ENCODE data around the gene SLCO3A1. TPM values are rescaled to one million over a fixed set of nuclear protein-coding genes. Genes with fewer than 3 reads are reported as not detected.
A peak's percentile ranks its signal among the peaks of the same experiment; 100 is the strongest.

SLCO3A1 gene
- total and polyA plus RNA-seq, 5 donors = 37.4 to 52.0 (median 45.0) TPM

- Histone ChIP-seq H3K4me3 (ENCODE audit: low read length) (no peak overlapping the region), H3K27me3 (ENCODE audit: control insufficient read depth, insufficient read depth) (no peaks in the 10 kb centered on the region), H3K9me3 (ENCODE audit: control insufficient read depth, low read length) (no peaks in the 10 kb centered on the region), H3K4me1 (ENCODE audit: control insufficient read depth, insufficient read depth, low read length) (peaks cover 27% of the 10 kb centered on the region), H3K27ac (ENCODE audit: low read length) (peak overlapping the region; percentile 82)
- ATAC-seq (no peak), DNase-seq (no peak)
- intact Hi-C loops (cut with DNase I) = loop anchor here in 1 of 4 donors (10.0 kb wide), 1 partner anchor 68 kb away; the partner anchor contains the start of gene SLCO3A1
- WGBS = 49% methylated on average over 10 of the region's 10 CpGs
These were observed 69.4 kb downstream of the SLCO3A1 start for GRCh38 chr15:91922646-91923547.

- Histone ChIP-seq H3K4me3 (ENCODE audit: low read length) (no peak overlapping the region), H3K4me1 (ENCODE audit: control insufficient read depth, insufficient read depth, low read length) (peaks cover 34% of the 10 kb centered on the region), H3K27me3 (ENCODE audit: control insufficient read depth, insufficient read depth) (no peaks in the 10 kb centered on the region), H3K27ac (ENCODE audit: low read length) (peak overlapping the region; percentile 70), H3K9me3 (ENCODE audit: control insufficient read depth, low read length) (no peaks in the 10 kb centered on the region)
- WGBS = 74% methylated on average over 7 of the region's 7 CpGs
- intact Hi-C loops (cut with DNase I) = loop anchor here in 1 of 4 donors (10.0 kb wide), 1 partner anchor 69 kb away; the partner anchor contains the start of gene SLCO3A1
- no peak for ATAC-seq
- no peak for DNase-seq
These were observed 70.7 kb downstream of the SLCO3A1 start for GRCh38 chr15:91924183-91924582.

GRCh38 chr15:91924837-91925495, 71.5 kb downstream of the SLCO3A1 start:
- Histone ChIP-seq H3K4me1 (ENCODE audit: control insufficient read depth, insufficient read depth, low read length) (peaks cover 34% of the 10 kb centered on the region), H3K4me3 (ENCODE audit: low read length) (no peak overlapping the region), H3K9me3 (ENCODE audit: control insufficient read depth, low read length) (no peaks in the 10 kb centered on the region), H3K27me3 (ENCODE audit: control insufficient read depth, insufficient read depth) (no peaks in the 10 kb centered on the region), H3K27ac (ENCODE audit: low read length) (peak overlapping the region; percentile 7)
- ATAC-seq = no peak
- no peak for DNase-seq
- intact Hi-C loops (cut with DNase I) = loop anchor here in 1 of 4 donors (10.0 kb wide), 1 partner anchor 70 kb away; the partner anchor contains the start of gene SLCO3A1
- 68% methylated on average over 4 of the region's 4 CpGs for WGBS

- Histone ChIP-seq H3K9me3 (ENCODE audit: control insufficient read depth, low read length) (no peaks in the 10 kb centered on the region), H3K27ac (ENCODE audit: low read length) (peak overlapping the region; percentile 43), H3K4me1 (ENCODE audit: control insufficient read depth, insufficient read depth, low read length) (peaks cover 31% of the 10 kb centered on the region), H3K4me3 (ENCODE audit: low read length) (no peak overlapping the region), H3K27me3 (ENCODE audit: control insufficient read depth, insufficient read depth) (no peaks in the 10 kb centered on the region)
- WGBS = 84% methylated on average over 3 of the region's 3 CpGs
- intact Hi-C loops (cut with DNase I) = loop anchor here in 1 of 4 donors (10.0 kb wide), 1 partner anchor 71 kb away; the partner anchor contains the start of gene SLCO3A1
- DNase-seq (no peak), ATAC-seq (no peak)
These were observed 72.3 kb downstream of the SLCO3A1 start for GRCh38 chr15:91925794-91926193.

- Histone ChIP-seq H3K9me3 (ENCODE audit: control insufficient read depth, low read length) (no peaks in the 10 kb centered on the region), H3K4me1 (ENCODE audit: control insufficient read depth, insufficient read depth, low read length) (peaks cover 31% of the 10 kb centered on the region), H3K27ac (ENCODE audit: low read length) (peak overlapping the region; percentile 5), H3K27me3 (ENCODE audit: control insufficient read depth, insufficient read depth) (no peaks in the 10 kb centered on the region), H3K4me3 (ENCODE audit: low read length) (no peak overlapping the region)
- DNase-seq = no peak
- intact Hi-C loops (cut with DNase I) = loop anchor here in 1 of 4 donors (10.0 kb wide), 1 partner anchor 72 kb away; the partner anchor contains the start of gene SLCO3A1
- WGBS = 5% methylated on average over 4 of the region's 4 CpGs
- ATAC-seq = peak; percentile 25 to 38
These were observed 73.4 kb downstream of the SLCO3A1 start for GRCh38 chr15:91926908-91927270.

GRCh38 chr15:91927585-91927984, 74.1 kb downstream of the SLCO3A1 start:
- 75% methylated on average over 4 of the region's 4 CpGs for WGBS
- peak overlapping the region; percentile 80 for H3K27ac ChIP-seq (ENCODE audit: low read length)
- H3K27me3 ChIP-seq (ENCODE audit: control insufficient read depth, insufficient read depth) = no peaks in the 10 kb centered on the region
- DNase-seq (no peak), ATAC-seq (no peak)
- H3K9me3 ChIP-seq (ENCODE audit: control insufficient read depth, low read length) = no peaks in the 10 kb centered on the region
- no peak overlapping the region for H3K4me3 ChIP-seq (ENCODE audit: low read length)
- peaks cover 31% of the 10 kb centered on the region for H3K4me1 ChIP-seq (ENCODE audit: control insufficient read depth, insufficient read depth, low read length)
- intact Hi-C loops (cut with DNase I) = loop anchor here in 1 of 4 donors (10.0 kb wide), 1 partner anchor 73 kb away; the partner anchor contains the start of gene SLCO3A1

- H3K27ac ChIP-seq (ENCODE audit: low read length) = no peak overlapping the region
- no peaks in the 10 kb centered on the region for H3K27me3 ChIP-seq (ENCODE audit: control insufficient read depth, insufficient read depth)
These were observed 75.2 kb downstream of the SLCO3A1 start for GRCh38 chr15:91928675-91929074.

GRCh38 chr15:91929509-91929908, 76.0 kb downstream of the SLCO3A1 start:
- ATAC-seq = peak; percentile 47 to 66
- WGBS = 71% methylated on average over 2 of the region's 2 CpGs

More at GRCh38 chr15:91928675-91929074, 75.2 kb downstream of the SLCO3A1 start:
- intact Hi-C loops (cut with DNase I) = loop anchor here in 1 of 4 donors (10.0 kb wide), 1 partner anchor 74 kb away; the partner anchor contains the start of gene SLCO3A1
- DNase-seq (no peak), ATAC-seq (no peak)
- Histone ChIP-seq H3K4me1 (ENCODE audit: control insufficient read depth, insufficient read depth, low read length) (peaks cover 24% of the 10 kb centered on the region), H3K4me3 (ENCODE audit: low read length) (no peak overlapping the region), H3K9me3 (ENCODE audit: control insufficient read depth, low read length) (no peaks in the 10 kb centered on the region)
- WGBS = 90% methylated on average over 6 of the region's 6 CpGs

GRCh38 chr15:91930092-91930491, 76.6 kb downstream of the SLCO3A1 start:
- DNase-seq (no peak), ATAC-seq (peak in 1 of 2 donors; percentile 39)
- Histone ChIP-seq H3K4me3 (ENCODE audit: low read length) (no peak overlapping the region), H3K9me3 (ENCODE audit: control insufficient read depth, low read length) (no peaks in the 10 kb centered on the region), H3K4me1 (ENCODE audit: control insufficient read depth, insufficient read depth, low read length) (peaks cover 18% of the 10 kb centered on the region), H3K27me3 (ENCODE audit: control insufficient read depth, insufficient read depth) (no peaks in the 10 kb centered on the region), H3K27ac (ENCODE audit: low read length) (peak overlapping the region; percentile 32)
- intact Hi-C loops (cut with DNase I) = no loop called here
- 77% methylated on average over 2 of the region's 2 CpGs for WGBS

More at GRCh38 chr15:91929509-91929908, 76.0 kb downstream of the SLCO3A1 start:
- Histone ChIP-seq H3K27me3 (ENCODE audit: control insufficient read depth, insufficient read depth) (no peaks in the 10 kb centered on the region), H3K4me3 (ENCODE audit: low read length) (no peak overlapping the region), H3K4me1 (ENCODE audit: control insufficient read depth, insufficient read depth, low read length) (peaks cover 19% of the 10 kb centered on the region), H3K9me3 (ENCODE audit: control insufficient read depth, low read length) (no peaks in the 10 kb centered on the region), H3K27ac (ENCODE audit: low read length) (no peak overlapping the region)
- peak in 1 of 3 donors; percentile 69 for DNase-seq
- intact Hi-C loops (cut with DNase I) = loop anchor here in 1 of 4 donors (10.0 kb wide), 1 partner anchor 75 kb away; the partner anchor contains the start of gene SLCO3A1

GRCh38 chr15:91936182-91936775, 82.8 kb downstream of the SLCO3A1 start:
- no peak overlapping the region for H3K4me3 ChIP-seq (ENCODE audit: low read length)
- H3K9me3 ChIP-seq (ENCODE audit: control insufficient read depth, low read length) = no peaks in the 10 kb centered on the region
- H3K27ac ChIP-seq (ENCODE audit: low read length) = peak overlapping the region; percentile 8
- 75% methylated on average over 7 of the region's 7 CpGs for WGBS
- peaks cover 21% of the 10 kb centered on the region for H3K4me1 ChIP-seq (ENCODE audit: control insufficient read depth, insufficient read depth, low read length)
- no peak for DNase-seq
- H3K27me3 ChIP-seq (ENCODE audit: control insufficient read depth, insufficient read depth) = no peaks in the 10 kb centered on the region
- intact Hi-C loops (cut with DNase I) = no loop called here
- no peak for ATAC-seq

Data from right cardiac atrium (tissue), 5 donors.